ENCODE results near the gene BLTP3B.

GRCh38 chr12:100101000-100101399 is 41.7 kb downstream of the BLTP3B start:
- no peak for TF ChIP-seq CTCF (IDR thresholded peaks at IDR 0.05)
- TF ChIP-seq EP300 (IDR thresholded peaks at IDR 0.05): no peak
